Measurements from ENCODE around the gene IL21R.

DNA sequence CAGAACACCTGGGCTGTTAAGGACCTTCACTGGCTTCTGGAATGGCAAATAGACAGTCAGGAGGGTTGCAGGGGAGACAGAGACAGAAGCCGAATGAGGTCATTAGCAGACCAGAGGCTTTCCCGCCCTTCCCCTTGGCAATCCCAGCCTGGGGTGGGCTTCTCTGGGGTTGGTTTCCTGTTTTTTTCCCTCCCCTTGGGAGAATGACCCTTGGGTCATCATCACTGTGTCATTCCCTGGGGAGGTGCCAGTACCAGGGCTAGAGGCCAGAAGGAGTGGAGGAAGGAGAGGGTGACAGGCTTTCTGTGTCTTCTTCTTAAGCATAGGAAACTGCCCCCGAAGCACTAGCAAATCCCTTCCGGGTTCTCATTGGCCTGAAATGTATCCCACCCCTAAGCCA lies 42.9 kb upstream of the IL21R start:
- TF ChIP-seq, protein P1, sequence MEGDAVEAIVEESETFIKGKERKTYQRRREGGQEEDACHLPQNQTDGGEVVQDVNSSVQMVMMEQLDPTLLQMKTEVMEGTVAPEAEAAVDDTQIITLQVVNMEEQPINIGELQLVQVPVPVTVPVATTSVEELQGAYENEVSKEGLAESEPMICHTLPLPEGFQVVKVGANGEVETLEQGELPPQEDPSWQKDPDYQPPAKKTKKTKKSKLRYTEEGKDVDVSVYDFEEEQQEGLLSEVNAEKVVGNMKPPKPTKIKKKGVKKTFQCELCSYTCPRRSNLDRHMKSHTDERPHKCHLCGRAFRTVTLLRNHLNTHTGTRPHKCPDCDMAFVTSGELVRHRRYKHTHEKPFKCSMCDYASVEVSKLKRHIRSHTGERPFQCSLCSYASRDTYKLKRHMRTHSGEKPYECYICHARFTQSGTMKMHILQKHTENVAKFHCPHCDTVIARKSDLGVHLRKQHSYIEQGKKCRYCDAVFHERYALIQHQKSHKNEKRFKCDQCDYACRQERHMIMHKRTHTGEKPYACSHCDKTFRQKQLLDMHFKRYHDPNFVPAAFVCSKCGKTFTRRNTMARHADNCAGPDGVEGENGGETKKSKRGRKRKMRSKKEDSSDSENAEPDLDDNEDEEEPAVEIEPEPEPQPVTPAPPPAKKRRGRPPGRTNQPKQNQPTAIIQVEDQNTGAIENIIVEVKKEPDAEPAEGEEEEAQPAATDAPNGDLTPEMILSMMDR (conservative IDR thresholded peaks at IDR 0.05 in 1 of 2, IDR thresholded peaks at IDR 0.05 in 1 of 2; ENCODE audit: extremely low read depth in 1 of 2, insufficient read depth in 1 of 2, low read depth in 1 of 2, low read length in 2 of 2): no peak
- TF ChIP-seq EZH2 (IDR thresholded peaks at IDR 0.05; ENCODE audit: borderline replicate concordance, low read length): no peak

All from mammary epithelial cell (primary cell).